Ovary (tissue), 9 donors: Measurements from ENCODE around the gene ARNT2. TPM values are rescaled to one million over a fixed set of nuclear protein-coding genes. Genes with fewer than 3 reads are reported as not detected.

Experiments
- DNase-seq, 5 donors: peaks; one replicate each; pipeline ENCODE4 v3.0.0-alpha.2; 2019 to 2020
- H3K27ac ChIP-seq, 2 donors: fragments of 200-600 bp; one replicate each; pipeline versions ENCODE4 v1.5.1 to v1.8.0; 2019 to 2022
- H3K27me3 ChIP-seq: fragments of 200-600 bp; one replicate; pipeline ENCODE4 v1.8.0; 2022
- H3K36me3 ChIP-seq: fragments of 200-600 bp; sonication (generic); one replicate; pipeline ENCODE4 v1.5.1; 2019
- H3K4me1 ChIP-seq: one replicate; pipeline ENCODE4 v1.8.1; 2013; ENCODE audit warnings: mild to moderate bottlenecking, moderate library complexity; ENCODE audit not compliant: insufficient read depth
- H3K4me3 ChIP-seq: fragments of 200-600 bp; sonication (generic); one replicate; pipeline ENCODE4 v1.5.1; 2017
- H3K9me3 ChIP-seq, 2 donors: fragments of 200-600 bp in 1 of 2; sonication (generic) in 1 of 2; one replicate each; pipeline versions ENCODE4 v1.5.1 to v1.8.1; 2013 to 2019; ENCODE audit warnings: mild to moderate bottlenecking in 1 of 2, moderate library complexity in 1 of 2
- EP300 ChIP-seq: sonication (generic); formaldehyde crosslinking; IDR thresholded peaks from one replicate; pipeline ENCODE4 v1.6.1; 2017; ENCODE audit warnings: antibody characterized with exemption
- POLR2A ChIP-seq: fragments of 450-650 bp; IDR thresholded peaks from one replicate; pipeline ENCODE4 v1.6.1; 2017; ENCODE audit warnings: antibody characterized with exemption, mild to moderate bottlenecking, moderate library complexity
- WGBS, 3 donors: extraction: QIAGEN DNeasy Blood & Tissue Kit in 1 of 3; methylation state at CpG; one replicate each; pipeline versions ENCODE4 v1.1.5 to v1.1.7; 2013 to 2017; 5-methylcytosine and 5-hydroxymethylcytosine counted together
- intact Hi-C, 4 donors: fragments of 100-400 bp; cut with DNase I; formaldehyde crosslinking; loops; one replicate each; pipeline versions ENCODE4 v1.11.0 to v1.15.1; 2022 to 2023
- polyA plus RNA-seq, 2 donors: library from polyadenylated mRNA; stranded (reverse); fragments of 200-250 nt in 1 of 2; fragments of 350-450 nt in 1 of 2; fragmentation: Illumina TruSeq in 1 of 2; extraction: RNeasy Lipid Tissue Mini Kit (QIAGEN cat#74804) in 1 of 2; gene quantifications; one replicate each; pipeline ENCODE4 v1.2.3, GENCODE V29; 2013 to 2014
- total RNA-seq, 7 donors: library from RNA; depleted of rRNA in 2 of 7; stranded (reverse); fragments of >200 nt in 2 of 7; fragmentation: NEBNext Ultra II Directional in 3 of 7; extraction: Animal tissue kit (Norgen Biotek cat#: 25700) in 3 of 7; gene quantifications; one replicate each; pipeline versions ENCODE4 v1.1.0 to v1.2.4, GENCODE V29; 2016 to 2023
- TF ChIP-seq, protein P1 (sequence below), 3 donors: fragments of 450-650 bp in 2 of 3; fragments of 200-600 bp in 1 of 3; IDR thresholded peaks; one replicate each; pipeline versions ENCODE4 v1.5.1 to v1.8.0; 2016 to 2022; ENCODE audit warnings: antibody characterized with exemption in 3 of 3, mild to moderate bottlenecking in 1 of 3
- donor health status: DM: no; HTN: no; CAD: no; lungs with moderate emphysema.
- donor health status: DM: no; HTN: no; CAD: no.
- donor health status: Bipolar disorder and iron deficiency.
- donor health status: DM: yes; HTN: yes; CAD: no.
- donor health status: DM: no; HTN: no; CAD: no.
- donor health status: DM: yes; HTN: yes; CAD: no.

The ARNT2 gene
- total and polyA plus RNA-seq, 9 donors: 11.0 to 20.5 (median 16.2) TPM

DNA sequence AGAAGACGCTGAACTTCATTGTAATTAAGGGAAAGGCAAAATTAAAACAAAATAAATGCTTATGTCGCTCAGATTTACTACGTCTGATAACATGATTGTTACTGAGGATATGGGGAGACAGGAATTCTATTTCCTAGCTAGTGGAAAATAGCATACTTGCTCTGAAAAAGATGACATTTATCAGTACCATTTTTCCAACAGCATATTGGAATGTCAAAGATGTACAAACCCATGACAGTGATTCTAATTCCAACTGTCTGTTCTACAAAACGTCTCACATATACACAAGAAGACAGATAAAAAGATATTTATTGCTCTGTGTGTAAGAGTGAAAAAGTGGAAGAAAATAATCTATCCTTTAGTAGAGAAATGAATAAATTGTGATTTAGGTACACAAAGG is 197.1 kb downstream of the ARNT2 start:
- no peaks in the 10 kb centered on the region for H3K4me1 ChIP-seq
- H3K27me3 ChIP-seq: no peaks in the 10 kb centered on the region
- no peak overlapping the region for H3K4me3 ChIP-seq
- no peak overlapping the region for H3K27ac ChIP-seq
- no peak for DNase-seq
- no peaks in the 10 kb centered on the region for H3K9me3 ChIP-seq
- TF ChIP-seq, protein P1, sequence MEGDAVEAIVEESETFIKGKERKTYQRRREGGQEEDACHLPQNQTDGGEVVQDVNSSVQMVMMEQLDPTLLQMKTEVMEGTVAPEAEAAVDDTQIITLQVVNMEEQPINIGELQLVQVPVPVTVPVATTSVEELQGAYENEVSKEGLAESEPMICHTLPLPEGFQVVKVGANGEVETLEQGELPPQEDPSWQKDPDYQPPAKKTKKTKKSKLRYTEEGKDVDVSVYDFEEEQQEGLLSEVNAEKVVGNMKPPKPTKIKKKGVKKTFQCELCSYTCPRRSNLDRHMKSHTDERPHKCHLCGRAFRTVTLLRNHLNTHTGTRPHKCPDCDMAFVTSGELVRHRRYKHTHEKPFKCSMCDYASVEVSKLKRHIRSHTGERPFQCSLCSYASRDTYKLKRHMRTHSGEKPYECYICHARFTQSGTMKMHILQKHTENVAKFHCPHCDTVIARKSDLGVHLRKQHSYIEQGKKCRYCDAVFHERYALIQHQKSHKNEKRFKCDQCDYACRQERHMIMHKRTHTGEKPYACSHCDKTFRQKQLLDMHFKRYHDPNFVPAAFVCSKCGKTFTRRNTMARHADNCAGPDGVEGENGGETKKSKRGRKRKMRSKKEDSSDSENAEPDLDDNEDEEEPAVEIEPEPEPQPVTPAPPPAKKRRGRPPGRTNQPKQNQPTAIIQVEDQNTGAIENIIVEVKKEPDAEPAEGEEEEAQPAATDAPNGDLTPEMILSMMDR (IDR thresholded peaks at IDR 0.05): no peak
- TF ChIP-seq EP300: no peak
- no peak for TF ChIP-seq POLR2A
- H3K36me3 ChIP-seq: no peaks in the 10 kb centered on the region
- intact Hi-C loops: no loop called here
- WGBS, 3 donors: 55 to 60% (median 59%) methylated on average over 4 of the region's 4 CpGs

DNA sequence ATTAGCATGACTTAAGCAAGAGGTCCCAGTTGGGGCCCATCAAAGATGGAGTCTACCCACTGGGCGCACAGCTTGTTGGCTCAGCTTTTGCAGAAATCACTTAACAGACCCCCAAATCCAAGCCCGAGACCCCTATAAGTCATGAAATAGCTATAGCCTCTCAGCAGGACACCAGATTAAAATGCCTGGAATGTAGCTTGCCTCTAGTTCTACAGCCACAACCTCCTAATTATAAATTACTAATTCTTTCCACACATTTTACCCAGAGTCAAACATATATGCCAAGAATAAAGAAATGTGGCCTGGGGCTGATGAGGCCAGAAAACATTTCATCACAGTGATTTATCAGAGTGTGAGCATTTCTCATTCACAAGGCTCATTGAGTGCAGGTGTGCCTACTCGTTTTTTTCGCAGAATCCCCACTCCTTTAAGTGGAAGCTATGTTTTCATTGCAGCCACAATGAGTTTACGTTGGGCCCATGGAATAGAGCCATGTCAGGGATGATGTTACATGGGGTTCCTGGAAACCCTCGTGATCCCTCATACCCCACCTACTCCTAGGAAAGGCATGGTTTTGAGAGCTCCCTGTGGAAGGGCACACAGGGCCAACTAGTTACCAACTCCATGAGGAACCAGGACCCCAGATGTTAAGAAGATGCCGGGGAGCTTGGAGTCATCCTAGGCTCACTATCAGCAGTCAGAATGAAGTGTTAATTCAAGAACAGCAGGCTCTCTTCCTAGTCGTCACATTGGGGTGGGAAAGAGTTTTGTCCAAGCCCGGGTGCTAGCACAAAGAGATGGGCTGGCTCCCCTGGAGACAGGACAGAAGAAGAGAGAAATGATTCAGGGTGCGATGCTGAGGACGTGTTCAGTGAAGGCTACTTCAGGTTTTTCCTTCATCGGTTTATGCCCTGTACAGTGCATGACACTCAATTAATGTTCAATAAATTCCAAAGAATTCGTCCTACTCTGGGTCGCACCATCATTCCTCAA is 200.7 kb downstream of the ARNT2 start:
- H3K27ac ChIP-seq: no peak overlapping the region
- H3K27me3 ChIP-seq: no peaks in the 10 kb centered on the region
- no peaks in the 10 kb centered on the region for H3K36me3 ChIP-seq
- intact Hi-C loops: no loop called here
- peaks cover 4% of the 10 kb centered on the region for H3K4me1 ChIP-seq
- H3K4me3 ChIP-seq: no peak overlapping the region
- no peaks in the 10 kb centered on the region for H3K9me3 ChIP-seq
- TF ChIP-seq EP300: no peak
- no peak for TF ChIP-seq POLR2A
- TF ChIP-seq, protein P1 (IDR thresholded peaks at IDR 0.05): no peak
- DNase-seq: no peak
- WGBS, 3 donors: 89 to 91% (median 90%) methylated on average over 14 of the region's 14 CpGs

DNA sequence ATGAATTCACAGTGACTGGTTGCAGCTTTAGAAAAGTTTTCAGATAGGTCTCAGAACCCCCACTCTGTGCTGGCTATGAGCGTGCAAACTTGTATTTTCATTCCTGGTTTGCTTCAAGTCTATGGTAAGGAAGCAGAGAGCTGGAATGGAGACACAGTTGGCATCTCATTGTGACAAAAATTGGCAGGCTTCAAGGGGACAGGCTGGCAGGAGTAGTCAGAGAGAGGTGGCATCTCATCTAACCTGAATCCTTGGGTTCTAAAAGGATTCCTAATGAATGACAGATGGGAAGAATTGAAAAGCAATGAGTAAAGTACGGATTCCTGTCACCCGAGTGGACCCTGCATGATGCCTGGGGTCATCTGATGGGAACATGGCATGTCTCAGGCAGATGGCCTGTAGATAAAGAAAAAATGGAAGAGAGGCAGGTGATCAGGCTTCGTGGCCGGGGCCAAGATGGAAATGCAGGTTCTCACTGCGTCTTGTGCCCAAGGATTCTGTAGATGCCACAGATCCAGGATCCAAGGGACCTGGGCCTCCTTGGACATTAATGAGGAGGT is 201.5 kb downstream of the ARNT2 start:
- no peaks in the 10 kb centered on the region for H3K36me3 ChIP-seq
- no peak for TF ChIP-seq POLR2A
- TF ChIP-seq, protein P1 (IDR thresholded peaks at IDR 0.05): no peak
- WGBS, 3 donors: 89 to 96% (median 93%) methylated on average over 6 of the region's 6 CpGs
- no peak overlapping the region for H3K4me3 ChIP-seq
- no peak overlapping the region for H3K27ac ChIP-seq
- no peak for DNase-seq
- H3K4me1 ChIP-seq: peaks cover 4% of the 10 kb centered on the region
- intact Hi-C loops: no loop called here
- no peaks in the 10 kb centered on the region for H3K27me3 ChIP-seq
- H3K9me3 ChIP-seq: no peaks in the 10 kb centered on the region

DNA sequence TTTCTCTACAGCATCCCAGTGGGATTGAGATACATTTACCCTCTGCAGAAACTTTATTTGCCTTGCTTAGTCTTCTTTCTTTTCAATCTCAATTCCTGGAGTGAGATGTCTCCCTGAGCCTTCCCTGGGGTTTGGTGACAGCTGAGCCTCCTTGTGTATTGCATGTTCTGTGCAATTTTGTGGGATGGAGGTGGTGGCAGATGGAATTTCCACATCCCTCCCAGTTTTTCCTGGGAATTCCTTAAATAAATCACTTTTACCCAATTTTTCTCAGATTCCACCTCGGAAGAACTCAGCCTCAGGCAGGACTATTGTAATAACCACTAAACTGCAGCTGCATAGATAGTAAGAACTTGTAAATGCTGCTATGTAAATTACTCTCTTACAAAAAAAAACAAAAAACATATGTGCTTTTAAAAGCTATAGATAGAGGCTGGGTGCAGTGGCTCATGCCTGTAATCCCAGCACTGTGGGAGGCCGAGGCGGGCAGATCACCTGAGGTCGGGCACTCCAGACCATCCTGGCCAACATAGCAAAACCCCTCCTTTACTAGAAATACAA is 202.4 kb downstream of the ARNT2 start:
- DNase-seq: no peak
- no peaks in the 10 kb centered on the region for H3K36me3 ChIP-seq
- H3K27me3 ChIP-seq: no peaks in the 10 kb centered on the region
- H3K27ac ChIP-seq: no peak overlapping the region
- TF ChIP-seq EP300 (no peak), POLR2A (no peak)
- TF ChIP-seq, protein P1 (IDR thresholded peaks at IDR 0.05): no peak
- no peaks in the 10 kb centered on the region for H3K9me3 ChIP-seq
- WGBS, 3 donors: 82 to 89% (median 86%) methylated on average over 4 of the region's 4 CpGs
- intact Hi-C loops: no loop called here
- H3K4me3 ChIP-seq: no peak overlapping the region
- H3K4me1 ChIP-seq: peaks cover 4% of the 10 kb centered on the region
